Measurements from ENCODE around the gene MOB2.

GRCh38 chr11:1438967-1439330, 47.6 kb downstream of the MOB2 start:
- TF ChIP-seq FOXA1 (IDR thresholded peaks at IDR 0.05) = no peak
- no peak for TF ChIP-seq L3MBTL2 (conservative IDR thresholded peaks at IDR 0.05)
- no peak for TF ChIP-seq ZNF384 (IDR thresholded peaks at IDR 0.05)
- no peak for TF ChIP-seq FOXK2 (IDR thresholded peaks at IDR 0.05)
- no peak for TF ChIP-seq SP1 (IDR thresholded peaks at IDR 0.05)
- TF ChIP-seq FOXM1 (IDR thresholded peaks at IDR 0.05; ENCODE audit: borderline replicate concordance) = no peak
- TF ChIP-seq NFRKB (IDR thresholded peaks at IDR 0.05) = no peak
- no peak for TF ChIP-seq TARDBP (IDR thresholded peaks at IDR 0.05)

Measured in HEK293T (cell line).